DOHH2 (cell line): ENCODE results near the gene RGMA.

Experiments used
- CTCF ChIP-seq: fragments of 200-600 bp; sonication (generic); IDR thresholded peaks from one replicate; pipeline ENCODE4 v1.5.1; 2014; ENCODE audit warnings: antibody characterized with exemption, mild to moderate bottlenecking, low read depth, low read length; ENCODE audit not compliant: poor library complexity, severe bottlenecking
- EZH2phosphoT487 ChIP-seq: fragments of 200-600 bp; sonication (generic); IDR thresholded peaks from 2 replicates; pipeline ENCODE4 v1.6.1; 2017; ENCODE audit warnings: borderline replicate concordance, mild to moderate bottlenecking, antibody characterized with exemption, low read length, moderate library complexity, mixed read lengths

- TF ChIP-seq CTCF, result no peak
- TF ChIP-seq EZH2phosphoT487, result no peak
These were observed 18.6 kb upstream of the RGMA start for GRCh38 chr15:93107646-93108045.
